DOHH2 (cell line): ENCODE data around the gene COL4A1.

Experiments used
- H3F3A ChIP-seq: fragments of 200-600 bp; sonication (generic), shearing (Covaris generic); 2 replicates; pipeline ENCODE4 v1.6.0; 2016; ENCODE audit warnings: antibody characterized with exemption, mild to moderate bottlenecking; ENCODE audit not compliant: control insufficient read depth, insufficient read depth
- H3K27ac ChIP-seq: fragments of 200-600 bp; sonication (generic); 2 replicates; pipeline ENCODE4 v1.5.1; 2014; ENCODE audit warnings: low read depth, mild to moderate bottlenecking, low read length, moderate library complexity
- H3K27me3 ChIP-seq: fragments of 200-600 bp; sonication (generic); 2 replicates; pipeline ENCODE4 v1.6.1; 2014; ENCODE audit warnings: mild to moderate bottlenecking, low read length, mixed read lengths; ENCODE audit not compliant: control insufficient read depth
- H3K36me3 ChIP-seq: fragments of 200-600 bp; sonication (generic); 2 replicates; pipeline ENCODE4 v1.6.1; 2014; ENCODE audit warnings: mild to moderate bottlenecking, low read length, moderate library complexity, mixed read lengths; ENCODE audit not compliant: control insufficient read depth
- H3K4me1 ChIP-seq: fragments of 200-600 bp; sonication (generic); 2 replicates; pipeline ENCODE4 v1.6.1; 2014; ENCODE audit warnings: mild to moderate bottlenecking, low read length, mixed read lengths; ENCODE audit not compliant: control insufficient read depth
- H3K4me2 ChIP-seq: fragments of 200-600 bp; sonication (generic); 2 replicates; pipeline ENCODE4 v1.6.0; 2014; ENCODE audit warnings: mild to moderate bottlenecking, low read length, moderate library complexity
- H3K4me3 ChIP-seq: fragments of 200-600 bp; sonication (generic); 2 replicates; pipeline ENCODE4 v1.5.1; 2014; ENCODE audit warnings: mild to moderate bottlenecking, low read length, mixed read lengths
- H3K79me2 ChIP-seq: fragments of 200-600 bp; sonication (generic); 2 replicates; pipeline ENCODE4 v1.6.1; 2014; ENCODE audit warnings: mild to moderate bottlenecking, low read length, mixed read lengths; ENCODE audit not compliant: control insufficient read depth
- H3K9me2 ChIP-seq: fragments of 200-600 bp; sonication (generic); replicated peaks from 2 replicates; pipeline ENCODE4 v1.6.1; 2014; ENCODE audit warnings: mild to moderate bottlenecking, low read length, mixed read lengths; ENCODE audit not compliant: control insufficient read depth
- H3K9me3 ChIP-seq: fragments of 200-600 bp; sonication (generic); 2 replicates; pipeline ENCODE4 v1.6.1; 2014; ENCODE audit warnings: antibody characterized with exemption, low read length, mixed read lengths; ENCODE audit not compliant: control insufficient read depth, insufficient read depth
- H4K20me1 ChIP-seq: fragments of 200-600 bp; sonication (generic); 2 replicates; pipeline ENCODE4 v1.6.0; 2014; ENCODE audit warnings: low read depth, mild to moderate bottlenecking, antibody characterized with exemption, low read length, moderate library complexity; ENCODE audit not compliant: control insufficient read depth, insufficient read depth
- EZH2phosphoT487 ChIP-seq: fragments of 200-600 bp; sonication (generic); IDR thresholded peaks from 2 replicates; pipeline ENCODE4 v1.6.1; 2017; ENCODE audit warnings: borderline replicate concordance, mild to moderate bottlenecking, antibody characterized with exemption, low read length, moderate library complexity, mixed read lengths
- TF ChIP-seq, protein P1 (sequence below): fragments of 200-600 bp; sonication (generic); IDR thresholded peaks from one replicate; pipeline ENCODE4 v1.5.1; 2014; ENCODE audit warnings: antibody characterized with exemption, mild to moderate bottlenecking, low read depth, low read length; ENCODE audit not compliant: poor library complexity, severe bottlenecking

Gene COL4A1

DNA sequence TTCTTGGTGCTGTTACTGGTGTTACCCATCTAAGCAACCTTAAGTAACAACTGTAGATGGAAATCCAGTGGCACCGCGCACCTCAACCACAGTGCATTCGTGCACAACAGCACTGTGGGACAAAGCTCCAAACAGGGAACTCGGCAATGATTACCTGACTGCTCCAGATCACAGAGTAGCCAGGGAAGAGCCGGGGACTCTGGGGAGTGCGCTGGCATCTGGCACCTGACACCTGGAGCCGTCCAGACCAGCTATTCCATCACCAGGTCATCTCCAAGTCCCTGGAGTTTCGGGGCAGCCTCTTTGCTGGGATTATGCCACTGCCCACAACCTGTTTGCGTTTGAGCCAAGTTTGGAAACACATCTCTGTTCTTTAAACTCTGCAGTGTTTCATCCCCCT lies 62.0 kb downstream of the COL4A1 start:
- Histone ChIP-seq H3K9me2 (no peaks in the 10 kb centered on the region), H3K27ac (no peak overlapping the region), H3F3A (no peaks in the 10 kb centered on the region), H4K20me1 (no peaks in the 10 kb centered on the region), H3K4me3 (no peak overlapping the region), H3K4me1 (no peaks in the 10 kb centered on the region), H3K36me3 (no peaks in the 10 kb centered on the region), H3K4me2 (no peak overlapping the region), H3K79me2 (no peaks in the 10 kb centered on the region), H3K27me3 (no peaks in the 10 kb centered on the region), H3K9me3 (no peaks in the 10 kb centered on the region)
- TF ChIP-seq EZH2phosphoT487: no peak
- TF ChIP-seq, protein P1, sequence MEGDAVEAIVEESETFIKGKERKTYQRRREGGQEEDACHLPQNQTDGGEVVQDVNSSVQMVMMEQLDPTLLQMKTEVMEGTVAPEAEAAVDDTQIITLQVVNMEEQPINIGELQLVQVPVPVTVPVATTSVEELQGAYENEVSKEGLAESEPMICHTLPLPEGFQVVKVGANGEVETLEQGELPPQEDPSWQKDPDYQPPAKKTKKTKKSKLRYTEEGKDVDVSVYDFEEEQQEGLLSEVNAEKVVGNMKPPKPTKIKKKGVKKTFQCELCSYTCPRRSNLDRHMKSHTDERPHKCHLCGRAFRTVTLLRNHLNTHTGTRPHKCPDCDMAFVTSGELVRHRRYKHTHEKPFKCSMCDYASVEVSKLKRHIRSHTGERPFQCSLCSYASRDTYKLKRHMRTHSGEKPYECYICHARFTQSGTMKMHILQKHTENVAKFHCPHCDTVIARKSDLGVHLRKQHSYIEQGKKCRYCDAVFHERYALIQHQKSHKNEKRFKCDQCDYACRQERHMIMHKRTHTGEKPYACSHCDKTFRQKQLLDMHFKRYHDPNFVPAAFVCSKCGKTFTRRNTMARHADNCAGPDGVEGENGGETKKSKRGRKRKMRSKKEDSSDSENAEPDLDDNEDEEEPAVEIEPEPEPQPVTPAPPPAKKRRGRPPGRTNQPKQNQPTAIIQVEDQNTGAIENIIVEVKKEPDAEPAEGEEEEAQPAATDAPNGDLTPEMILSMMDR: no peak

DNA sequence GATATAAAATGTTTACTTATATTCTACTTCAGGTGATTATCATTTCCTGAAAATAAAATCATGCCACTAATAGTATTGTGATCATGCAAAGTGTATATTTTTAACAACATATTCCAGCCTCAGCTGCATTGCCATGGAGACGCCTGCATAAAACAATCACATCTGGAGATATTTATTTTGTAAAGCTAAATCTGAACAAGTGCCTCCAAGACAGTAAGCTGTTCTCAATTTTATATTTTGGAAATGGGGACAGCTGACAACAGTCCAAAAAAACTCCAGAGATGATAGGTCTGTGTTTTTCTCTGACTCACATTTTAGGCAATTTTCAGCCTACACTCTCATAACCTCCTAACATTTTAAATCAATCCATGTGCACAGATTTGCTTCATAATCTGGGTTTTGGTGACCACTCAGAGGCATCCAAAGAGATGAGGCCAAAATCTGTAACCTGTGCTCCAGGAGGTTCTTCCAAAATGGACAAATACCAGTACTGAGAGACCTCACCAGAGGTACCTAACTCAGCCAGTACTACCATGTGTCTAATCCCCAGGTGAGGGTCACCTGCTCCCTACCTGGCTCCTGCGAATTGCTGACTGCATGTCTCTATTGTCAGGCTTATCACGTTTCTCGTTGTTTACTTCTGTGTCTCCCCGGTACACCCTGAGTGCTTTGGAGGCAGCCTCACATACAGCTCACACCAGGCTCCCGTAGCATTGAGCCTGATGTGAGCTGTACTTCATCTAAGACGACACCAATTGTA lies 62.7 kb downstream of the COL4A1 start:
- Histone ChIP-seq H3K36me3 (no peaks in the 10 kb centered on the region), H3F3A (no peaks in the 10 kb centered on the region), H3K27ac (no peak overlapping the region), H3K4me2 (no peak overlapping the region), H3K9me3 (no peaks in the 10 kb centered on the region), H3K79me2 (no peaks in the 10 kb centered on the region), H3K4me3 (no peak overlapping the region), H3K9me2 (no peaks in the 10 kb centered on the region), H3K4me1 (no peaks in the 10 kb centered on the region), H4K20me1 (no peaks in the 10 kb centered on the region), H3K27me3 (no peaks in the 10 kb centered on the region)
- TF ChIP-seq, protein P1: no peak
- no peak for TF ChIP-seq EZH2phosphoT487

DNA sequence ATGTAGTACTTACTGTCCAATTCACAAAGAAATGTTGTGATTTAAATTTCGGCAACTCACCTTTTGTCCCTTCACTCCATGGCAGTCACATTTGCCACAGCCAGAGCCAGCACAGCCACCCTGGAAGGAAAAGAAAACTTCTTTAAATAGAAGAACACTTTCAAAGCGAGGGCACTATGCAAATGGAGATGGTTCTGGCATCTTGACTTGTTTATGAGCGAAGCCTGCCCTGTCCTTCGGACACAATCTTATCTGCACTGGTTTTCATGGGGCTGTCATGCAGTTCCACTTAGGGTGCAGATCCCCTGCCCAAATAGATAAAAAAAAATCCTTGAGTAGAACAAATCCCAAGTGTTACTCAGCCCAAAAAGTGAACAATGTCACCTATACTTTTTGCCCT lies 64.3 kb downstream of the COL4A1 start:
- peaks cover 3% of the 10 kb centered on the region; the same call in 1 of the 2 replicates for H3K27me3 ChIP-seq
- H3K79me2 ChIP-seq: no peaks in the 10 kb centered on the region
- H4K20me1 ChIP-seq: no peaks in the 10 kb centered on the region
- H3K9me2 ChIP-seq: no peaks in the 10 kb centered on the region
- H3K36me3 ChIP-seq: no peaks in the 10 kb centered on the region
- no peak overlapping the region for H3K4me3 ChIP-seq
- TF ChIP-seq, protein P1: no peak
- no peak for TF ChIP-seq EZH2phosphoT487
- H3K4me1 ChIP-seq: no peaks in the 10 kb centered on the region
- H3F3A ChIP-seq: no peaks in the 10 kb centered on the region
- H3K4me2 ChIP-seq: no peak overlapping the region
- H3K9me3 ChIP-seq: no peaks in the 10 kb centered on the region
- no peak overlapping the region for H3K27ac ChIP-seq
